GM19395 (cell line): Measurements from ENCODE around the gene OR2A12.
A peak's percentile ranks its signal among the peaks of the same experiment; 100 is the strongest.
"Not testable (repeated sequence)": the region's sequence is repeated elsewhere in the genome, so short reads cannot be mapped to it uniquely, and the experiment has no call there.

Experiments
- ATAC-seq: cut with Tn5 transposase; IDR thresholded peaks from one replicate; pipeline ENCODE4 v1.9.1; 2021; ENCODE audit warnings: mild to moderate bottlenecking, moderate library complexity; ENCODE audit not compliant: unreplicated experiment

OR2A12 gene

DNA sequence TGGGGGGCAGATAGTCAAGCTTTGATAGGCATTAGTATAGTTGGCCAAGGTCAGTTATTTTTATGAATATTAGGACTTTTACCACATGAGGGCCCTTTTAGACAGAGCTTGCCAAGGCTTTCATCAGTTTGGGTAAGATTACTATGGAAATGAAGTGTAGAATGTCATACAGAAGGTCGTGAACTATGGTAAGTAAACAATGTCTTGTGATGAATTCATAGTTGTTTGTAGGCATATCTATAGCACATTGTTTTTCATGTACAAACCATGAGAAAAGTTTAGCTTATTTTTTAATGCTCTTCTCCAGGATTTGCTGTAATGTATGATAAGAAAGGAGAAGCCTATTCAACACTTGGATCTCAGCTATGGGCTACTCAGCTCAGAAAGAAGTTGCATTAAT, 27.6 kb downstream of the OR2A12 start:
- no peak for ATAC-seq

DNA sequence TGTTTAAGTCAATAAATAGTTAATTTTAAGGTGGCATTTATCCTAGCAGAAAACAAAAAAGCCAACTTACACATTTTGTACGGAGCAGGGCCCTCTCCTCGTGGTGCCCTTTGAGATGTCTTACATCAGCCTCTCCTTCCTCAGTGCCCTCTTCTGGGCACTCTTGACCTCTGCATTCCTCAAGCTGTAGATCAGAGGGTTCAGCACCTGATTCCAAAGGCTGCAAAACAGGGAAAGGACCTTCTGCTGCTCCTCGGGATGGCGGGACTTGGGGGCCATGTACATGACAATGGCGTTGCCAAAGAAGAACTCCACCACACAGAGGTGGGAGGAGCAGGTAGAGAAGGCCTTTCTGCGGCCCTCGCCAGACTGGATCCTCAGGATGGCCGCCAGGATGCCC, 32.3 kb downstream of the OR2A12 start:
- ATAC-seq = no peak

DNA sequence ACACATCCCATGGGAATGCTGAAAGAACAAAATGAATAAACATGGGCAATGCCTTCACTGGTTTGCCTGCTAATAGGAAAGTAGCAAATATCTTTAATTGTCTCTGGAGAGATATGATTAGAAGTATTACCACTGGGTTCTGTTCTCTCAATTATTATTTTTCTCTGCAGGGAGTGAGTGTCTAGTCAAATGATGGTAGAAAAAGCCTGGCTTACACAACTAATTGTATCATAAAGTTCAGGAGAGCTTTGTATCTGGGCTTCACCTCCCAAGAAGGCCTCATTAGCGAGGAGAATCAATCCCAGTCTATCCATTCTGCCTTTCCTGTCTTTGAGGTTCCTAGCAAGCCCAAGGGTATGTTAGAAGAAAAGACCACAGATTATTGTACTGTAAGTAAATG, 36.8 kb downstream of the OR2A12 start, which contains the start of gene OR2A14:
OR2A14 (plus strand) TSS at position 301 of the 400 bp plus-strand sequence. CDS start 5,937 bp downstream, outside the sequence.
- no peak for ATAC-seq

DNA sequence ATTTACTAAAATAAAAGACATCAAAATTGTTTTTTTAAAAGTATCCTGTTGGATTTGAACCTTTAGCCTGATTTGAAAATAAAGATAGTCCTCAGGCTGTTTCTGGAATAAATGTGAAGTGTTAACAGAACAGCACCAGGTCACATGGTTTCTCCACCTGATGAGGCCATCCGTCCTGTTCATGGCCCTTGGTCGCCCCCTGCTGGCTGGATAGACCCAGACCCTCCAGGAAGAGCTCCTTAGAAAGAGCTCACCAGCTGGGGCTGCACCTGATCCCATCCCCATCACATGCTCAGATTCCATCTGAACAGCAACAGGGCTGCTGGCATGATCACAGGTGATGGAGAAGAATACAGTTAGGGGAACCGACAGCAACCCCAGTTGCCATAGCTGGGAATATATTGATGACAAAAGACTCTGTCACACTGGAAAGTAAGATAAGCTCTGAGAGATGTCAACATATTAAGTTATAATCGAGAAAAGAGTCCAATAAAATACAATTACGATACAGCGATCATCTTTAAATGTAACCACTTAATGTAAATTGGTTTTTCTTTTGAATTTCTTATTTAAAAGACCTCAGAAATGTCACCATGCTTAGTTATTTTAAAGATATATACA, 41.7 kb downstream of the OR2A12 start:
- ATAC-seq = peak; percentile 100

DNA sequence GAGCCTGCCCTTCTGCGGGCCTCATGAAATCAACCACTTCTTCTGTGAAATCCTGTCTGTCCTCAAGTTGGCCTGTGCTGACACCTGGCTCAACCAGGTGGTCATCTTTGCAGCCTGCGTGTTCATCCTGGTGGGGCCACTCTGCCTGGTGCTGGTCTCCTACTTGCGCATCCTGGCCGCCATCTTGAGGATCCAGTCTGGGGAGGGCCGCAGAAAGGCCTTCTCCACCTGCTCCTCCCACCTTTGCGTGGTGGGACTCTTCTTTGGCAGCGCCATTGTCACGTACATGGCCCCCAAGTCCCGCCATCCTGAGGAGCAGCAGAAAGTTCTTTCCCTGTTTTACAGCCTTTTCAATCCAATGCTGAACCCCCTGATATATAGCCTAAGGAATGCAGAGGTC, 43.5 kb downstream of the OR2A12 start:
- ATAC-seq = not testable (repeated sequence)

DNA sequence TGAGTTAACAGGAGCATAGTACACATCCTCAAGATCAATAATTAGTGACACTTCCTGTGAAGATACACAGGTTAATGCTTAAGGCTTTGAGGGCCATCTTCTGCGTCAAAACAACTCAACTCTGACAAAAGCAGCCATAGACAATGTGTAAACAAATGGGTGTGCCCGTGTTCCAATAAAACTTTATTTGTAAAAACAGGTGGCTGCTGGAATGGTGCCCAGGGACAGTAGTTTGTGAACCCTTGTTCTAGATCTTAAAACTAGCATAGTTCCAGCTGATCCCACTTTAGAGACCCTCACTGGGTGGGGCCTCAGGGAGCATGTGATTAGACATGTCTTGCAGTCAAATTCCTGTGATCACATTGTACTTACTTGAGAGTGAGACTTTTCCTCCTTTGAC, 44.7 kb downstream of the OR2A12 start:
- no peak for ATAC-seq

DNA sequence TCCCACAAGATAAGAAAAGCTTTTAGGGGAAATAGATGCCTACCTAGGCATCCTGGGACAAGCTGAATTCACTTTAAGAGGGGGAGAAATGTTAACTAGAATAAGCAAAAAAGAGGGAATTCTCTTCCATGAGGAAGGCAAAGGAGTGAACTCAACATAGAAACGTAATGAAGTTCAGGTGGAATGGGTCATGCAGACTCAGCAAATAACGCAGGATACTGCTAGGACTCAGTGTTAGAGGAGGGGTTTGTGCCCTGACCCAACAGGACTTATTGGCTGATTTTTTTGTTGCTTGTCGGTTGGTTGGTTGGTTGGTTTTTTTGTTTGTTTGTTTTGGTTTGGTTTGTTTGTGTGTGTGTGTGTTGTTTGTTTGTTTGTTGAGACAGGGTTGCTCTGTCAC, 46.2 kb downstream of the OR2A12 start:
- ATAC-seq = no peak

DNA sequence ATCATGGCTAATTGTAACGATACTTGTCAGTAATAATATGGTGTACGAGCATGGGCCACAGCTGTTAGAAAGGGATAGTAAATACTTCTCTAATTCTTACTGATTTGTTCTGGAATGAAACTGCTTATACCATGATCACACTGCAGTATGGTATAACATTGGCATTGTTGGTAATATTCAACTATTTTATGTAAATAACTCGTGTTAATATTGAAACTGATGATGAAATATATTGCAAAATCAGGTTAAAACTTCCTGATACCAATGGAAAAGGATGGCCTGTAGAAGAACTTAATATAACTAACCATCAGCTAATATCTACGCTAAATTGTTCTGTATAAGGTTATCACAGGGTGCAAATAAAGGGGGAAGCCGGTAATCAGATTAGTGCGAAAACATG, 47.2 kb downstream of the OR2A12 start:
- ATAC-seq = no peak

DNA sequence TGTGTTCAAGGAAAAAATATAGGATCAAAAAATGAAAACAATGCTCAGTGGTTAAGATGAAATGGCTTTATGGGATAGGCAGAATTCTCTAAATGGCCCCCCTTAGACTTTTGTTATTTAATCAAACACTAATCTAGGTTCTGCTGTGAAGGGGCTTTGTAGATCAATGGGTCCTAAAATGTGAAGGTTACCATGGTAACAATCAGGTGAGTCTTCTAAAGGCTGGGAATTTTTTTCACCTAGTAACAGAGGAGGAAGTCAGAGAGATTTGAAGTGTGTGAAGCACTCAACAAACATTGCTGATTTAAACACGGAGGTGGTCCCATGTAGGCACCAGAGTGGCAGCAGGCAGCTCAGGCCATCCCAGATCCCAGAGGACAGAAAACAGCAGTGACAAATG, 48.0 kb downstream of the OR2A12 start:
- no peak for ATAC-seq

DNA sequence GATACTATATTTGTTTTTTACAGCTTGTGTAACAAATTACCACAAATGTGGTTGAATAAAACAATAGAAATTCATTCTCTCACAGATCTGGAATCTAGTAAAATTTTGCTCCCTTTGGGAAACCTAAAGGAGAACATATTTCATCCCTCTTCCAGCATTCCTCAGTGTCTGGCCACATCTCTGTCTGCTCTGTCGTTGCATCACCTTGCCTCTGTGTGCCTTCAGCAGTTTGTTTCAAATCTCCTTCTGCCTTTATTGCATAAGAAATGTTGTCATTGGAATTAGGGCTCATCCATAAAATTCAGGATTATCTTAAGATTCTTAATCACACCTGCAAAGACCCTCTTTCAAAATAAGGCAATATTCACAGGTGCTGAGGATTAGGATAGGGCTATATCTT, 51.4 kb downstream of the OR2A12 start:
- ATAC-seq = no peak

DNA sequence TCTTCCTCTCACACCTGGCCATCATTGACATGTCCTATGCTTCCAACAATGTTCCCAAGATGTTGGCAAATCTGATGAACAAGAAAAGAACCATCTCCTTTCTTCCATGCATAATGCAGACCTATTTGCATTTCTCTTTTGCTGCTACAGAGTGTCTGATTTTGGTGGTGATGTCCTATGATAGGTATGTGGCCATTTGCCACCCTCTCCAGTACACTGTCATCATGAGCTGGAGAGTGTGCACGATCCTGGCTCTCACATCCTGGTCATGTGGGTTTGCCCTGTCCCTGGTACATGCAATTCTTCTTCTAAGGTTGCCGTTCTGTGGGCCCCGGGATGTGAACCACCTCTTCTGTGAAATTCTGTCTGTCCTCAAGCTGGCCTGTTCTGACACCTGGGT, 56.1 kb downstream of the OR2A12 start:
- no peak for ATAC-seq

DNA sequence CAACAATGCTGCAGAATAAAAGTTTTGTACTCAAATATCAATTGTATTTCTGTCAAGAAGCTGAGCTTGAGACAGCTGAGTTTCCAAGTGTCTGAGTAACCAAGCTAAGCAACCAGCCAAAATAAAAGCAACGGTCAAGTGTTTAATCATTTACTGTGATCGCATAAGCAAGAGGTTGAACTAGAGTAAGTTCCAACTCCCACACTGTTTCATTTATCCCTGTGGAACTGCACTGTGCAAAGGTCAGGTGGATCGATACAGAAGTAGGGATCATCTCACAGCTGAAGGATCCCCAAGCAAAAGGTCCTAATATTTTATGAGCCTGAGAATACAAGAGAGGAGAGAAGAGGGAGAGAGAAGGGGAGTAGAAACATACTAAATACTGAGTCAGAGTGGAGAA, 58.3 kb downstream of the OR2A12 start:
- ATAC-seq = no peak

DNA sequence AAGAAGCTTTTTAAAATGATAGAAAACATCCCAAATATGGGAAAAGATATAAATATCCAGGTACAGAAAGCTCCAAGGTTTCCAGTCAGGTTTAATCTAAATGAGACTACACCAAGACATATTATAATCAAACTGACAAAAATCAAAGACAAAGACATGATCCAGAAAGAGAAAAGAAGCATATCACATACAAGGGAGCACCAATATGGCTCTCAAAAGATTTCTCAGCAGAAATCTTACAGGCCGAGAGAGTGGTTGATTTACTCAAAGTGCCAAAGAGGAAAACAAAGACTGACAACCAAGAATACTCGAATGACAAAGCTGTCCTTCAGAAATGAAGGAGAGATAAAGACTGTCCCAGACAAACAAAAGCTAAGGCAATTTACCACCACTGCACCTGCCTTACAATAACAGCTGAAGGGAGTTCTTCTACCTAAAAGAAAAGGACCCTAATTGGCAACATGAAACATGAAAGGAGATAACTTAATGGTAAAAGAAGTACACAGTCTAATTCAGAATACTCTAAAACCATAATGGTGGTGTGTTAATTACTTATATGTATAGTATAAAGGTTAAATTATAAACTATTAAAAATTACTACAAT, 62.2 kb downstream of the OR2A12 start:
- ATAC-seq = no peak
